DOHH2 (cell line): ENCODE data around the gene STK32C.

Experiments used
- H3F3A ChIP-seq: fragments of 200-600 bp; sonication (generic), shearing (Covaris generic); 2 replicates; pipeline ENCODE4 v1.6.0; 2016; ENCODE audit warnings: antibody characterized with exemption, mild to moderate bottlenecking; ENCODE audit not compliant: control insufficient read depth, insufficient read depth
- H3K27ac ChIP-seq: fragments of 200-600 bp; sonication (generic); 2 replicates; pipeline ENCODE4 v1.5.1; 2014; ENCODE audit warnings: low read depth, mild to moderate bottlenecking, low read length, moderate library complexity
- H3K27me3 ChIP-seq: fragments of 200-600 bp; sonication (generic); 2 replicates; pipeline ENCODE4 v1.6.1; 2014; ENCODE audit warnings: mild to moderate bottlenecking, low read length, mixed read lengths; ENCODE audit not compliant: control insufficient read depth
- H3K36me3 ChIP-seq: fragments of 200-600 bp; sonication (generic); 2 replicates; pipeline ENCODE4 v1.6.1; 2014; ENCODE audit warnings: mild to moderate bottlenecking, low read length, moderate library complexity, mixed read lengths; ENCODE audit not compliant: control insufficient read depth
- H3K4me1 ChIP-seq: fragments of 200-600 bp; sonication (generic); 2 replicates; pipeline ENCODE4 v1.6.1; 2014; ENCODE audit warnings: mild to moderate bottlenecking, low read length, mixed read lengths; ENCODE audit not compliant: control insufficient read depth
- H3K4me2 ChIP-seq: fragments of 200-600 bp; sonication (generic); 2 replicates; pipeline ENCODE4 v1.6.0; 2014; ENCODE audit warnings: mild to moderate bottlenecking, low read length, moderate library complexity
- H3K4me3 ChIP-seq: fragments of 200-600 bp; sonication (generic); 2 replicates; pipeline ENCODE4 v1.5.1; 2014; ENCODE audit warnings: mild to moderate bottlenecking, low read length, mixed read lengths
- H3K79me2 ChIP-seq: fragments of 200-600 bp; sonication (generic); 2 replicates; pipeline ENCODE4 v1.6.1; 2014; ENCODE audit warnings: mild to moderate bottlenecking, low read length, mixed read lengths; ENCODE audit not compliant: control insufficient read depth
- H3K9me2 ChIP-seq: fragments of 200-600 bp; sonication (generic); replicated peaks from 2 replicates; pipeline ENCODE4 v1.6.1; 2014; ENCODE audit warnings: mild to moderate bottlenecking, low read length, mixed read lengths; ENCODE audit not compliant: control insufficient read depth
- H3K9me3 ChIP-seq: fragments of 200-600 bp; sonication (generic); 2 replicates; pipeline ENCODE4 v1.6.1; 2014; ENCODE audit warnings: antibody characterized with exemption, low read length, mixed read lengths; ENCODE audit not compliant: control insufficient read depth, insufficient read depth
- H4K20me1 ChIP-seq: fragments of 200-600 bp; sonication (generic); 2 replicates; pipeline ENCODE4 v1.6.0; 2014; ENCODE audit warnings: low read depth, mild to moderate bottlenecking, antibody characterized with exemption, low read length, moderate library complexity; ENCODE audit not compliant: control insufficient read depth, insufficient read depth
- CTCF ChIP-seq: fragments of 200-600 bp; sonication (generic); IDR thresholded peaks from one replicate; pipeline ENCODE4 v1.5.1; 2014; ENCODE audit warnings: antibody characterized with exemption, mild to moderate bottlenecking, low read depth, low read length; ENCODE audit not compliant: poor library complexity, severe bottlenecking
- EZH2phosphoT487 ChIP-seq: fragments of 200-600 bp; sonication (generic); IDR thresholded peaks from 2 replicates; pipeline ENCODE4 v1.6.1; 2017; ENCODE audit warnings: borderline replicate concordance, mild to moderate bottlenecking, antibody characterized with exemption, low read length, moderate library complexity, mixed read lengths

Gene STK32C

GRCh38 chr10:132306864-132307751 is 642 bp downstream of the STK32C start:
- Histone ChIP-seq H3K9me2 (no peaks in the 10 kb centered on the region), H3K4me2 (peak overlapping the region; percentile 43), H3F3A (no peaks in the 10 kb centered on the region), H3K27ac (no peak overlapping the region), H4K20me1 (no peaks in the 10 kb centered on the region), H3K4me1 (no peaks in the 10 kb centered on the region), H3K79me2 (no peaks in the 10 kb centered on the region), H3K9me3 (no peaks in the 10 kb centered on the region), H3K4me3 (peak overlapping the region; percentile 34; the same call in 1 of the 2 replicates), H3K36me3 (no peaks in the 10 kb centered on the region), H3K27me3 (peaks cover 26% of the 10 kb centered on the region)
- TF ChIP-seq EZH2phosphoT487 (peak; percentile 52; the same call in 1 of the 2 replicates), CTCF (no peak)

GRCh38 chr10:132306343-132306685 is 1.4 kb downstream of the STK32C start:
- H3K27ac ChIP-seq: no peak overlapping the region
- no peak overlapping the region for H3K4me2 ChIP-seq
- H3K36me3 ChIP-seq: no peaks in the 10 kb centered on the region
- no peaks in the 10 kb centered on the region for H4K20me1 ChIP-seq
- no peak overlapping the region for H3K4me3 ChIP-seq
- TF ChIP-seq EZH2phosphoT487 (no peak), CTCF (no peak)
- H3K9me3 ChIP-seq: no peaks in the 10 kb centered on the region
- H3K27me3 ChIP-seq: peaks cover 26% of the 10 kb centered on the region
- H3K4me1 ChIP-seq: no peaks in the 10 kb centered on the region
- no peaks in the 10 kb centered on the region for H3K9me2 ChIP-seq
- H3K79me2 ChIP-seq: no peaks in the 10 kb centered on the region
- H3F3A ChIP-seq: no peaks in the 10 kb centered on the region

GRCh38 chr10:132305654-132306342 is 2.0 kb downstream of the STK32C start:
- H3F3A ChIP-seq: no peaks in the 10 kb centered on the region
- no peak overlapping the region for H3K4me3 ChIP-seq
- peaks cover 26% of the 10 kb centered on the region for H3K27me3 ChIP-seq
- no peaks in the 10 kb centered on the region for H4K20me1 ChIP-seq
- no peaks in the 10 kb centered on the region for H3K4me1 ChIP-seq
- no peaks in the 10 kb centered on the region for H3K9me2 ChIP-seq
- no peaks in the 10 kb centered on the region for H3K79me2 ChIP-seq
- TF ChIP-seq EZH2phosphoT487 (no peak), CTCF (no peak)
- H3K4me2 ChIP-seq: no peak overlapping the region
- H3K27ac ChIP-seq: no peak overlapping the region
- no peaks in the 10 kb centered on the region for H3K9me3 ChIP-seq
- no peaks in the 10 kb centered on the region for H3K36me3 ChIP-seq
